Endodermal cell (in vitro differentiated cells): Measurements from ENCODE around the gene ZFAND3. TPM values are rescaled to one million over a fixed set of nuclear protein-coding genes. Genes with fewer than 3 reads are reported as not detected.

Experiments
- DNase-seq: peaks from one replicate; pipeline ENCODE4 v3.0.0-alpha.2; 2017
- H3K27ac ChIP-seq: 2 replicates; pipeline ENCODE4 v1.5.1; 2013; ENCODE audit warnings: mild to moderate bottlenecking, low read depth, low read length, moderate library complexity
- H3K27me3 ChIP-seq: 2 replicates; pipeline ENCODE4 v1.6.1; 2013; ENCODE audit warnings: mild to moderate bottlenecking, low read length, moderate library complexity; ENCODE audit not compliant: insufficient read depth, control insufficient read depth, poor library complexity, severe bottlenecking
- H3K36me3 ChIP-seq: 2 replicates; pipeline ENCODE4 v1.7.0; 2013; ENCODE audit warnings: mild to moderate bottlenecking, low read length, moderate library complexity; ENCODE audit not compliant: control insufficient read depth, insufficient read depth
- H3K4me1 ChIP-seq: one replicate; pipeline ENCODE4 v1.7.0; 2013; ENCODE audit warnings: low read length; ENCODE audit not compliant: control insufficient read depth, insufficient read depth
- H3K4me3 ChIP-seq: 2 replicates; pipeline ENCODE4 v1.5.1; 2013; ENCODE audit warnings: mild to moderate bottlenecking, low read length, moderate library complexity
- H3K9ac ChIP-seq: 2 replicates; pipeline ENCODE4 v1.6.1; 2013; ENCODE audit warnings: mild to moderate bottlenecking, low read length, moderate library complexity; ENCODE audit not compliant: poor library complexity, severe bottlenecking; ENCODE audit errors: extremely low read depth
- H3K9me3 ChIP-seq: 2 replicates; pipeline ENCODE4 v1.6.1; 2013; ENCODE audit warnings: mild to moderate bottlenecking, low read length, moderate library complexity; ENCODE audit not compliant: control insufficient read depth
- H3K27ac Mint-ChIP-seq: 2 replicates; pipeline ENCODE4 v1.8.0; 2020; ENCODE audit warnings: mixed read lengths
- H3K27me3 Mint-ChIP-seq: 2 replicates; pipeline ENCODE4 v1.8.0; 2021; ENCODE audit warnings: mild to moderate bottlenecking, mixed read lengths; ENCODE audit not compliant: insufficient read depth
- H3K36me3 Mint-ChIP-seq: 2 replicates; pipeline ENCODE4 v1.8.0; 2020; ENCODE audit warnings: low read depth, mixed read lengths
- H3K4me1 Mint-ChIP-seq: 2 replicates; pipeline ENCODE4 v1.8.0; 2020; ENCODE audit warnings: mixed read lengths
- H3K4me3 Mint-ChIP-seq: 2 replicates; pipeline ENCODE4 v1.8.0; 2020; ENCODE audit warnings: mild to moderate bottlenecking, moderate library complexity, mixed read lengths
- H3K9me3 Mint-ChIP-seq: 2 replicates; pipeline ENCODE4 v1.8.0; 2020; ENCODE audit warnings: mild to moderate bottlenecking, mixed read lengths
- CTCF ChIP-seq: fragments of 200-600 bp; sonication (generic); conservative IDR thresholded peaks from 2 replicates; pipeline ENCODE4 v1.5.0; 2021; ENCODE audit warnings: antibody characterized with exemption, mild to moderate bottlenecking
- WGBS, 2 experiments: methylation state at CpG; one replicate each; pipeline versions ENCODE4 v1.1.5 to v1.1.7; 2013; ENCODE audit warnings: missing lambda C conversion rate in 2 of 2, mixed read lengths in 1 of 2; ENCODE audit not compliant: insufficient coverage in 1 of 2, insufficient read length in 1 of 2; 5-methylcytosine and 5-hydroxymethylcytosine counted together
- total RNA-seq, 2 donors: library from RNA; stranded (reverse); fragmentation: NEBNext Ultra II Directional in 1 of 2; extraction: Animal tissue kit (Norgen Biotek cat#: 25700) in 1 of 2; gene quantifications; 2 replicates in 1 of 2; 3 replicates in 1 of 2; pipeline ENCODE4 v1.2.1, GENCODE V29; 2021

ZFAND3 gene
- total RNA-seq, 2 donors from 2014 or later, result 67.1 to 86.2 TPM

- Histone ChIP-seq H3K4me3 (no peak overlapping the region), H3K4me1 (no peaks in the 10 kb centered on the region), H3K36me3 (peaks cover 12% of the 10 kb centered on the region), H3K27ac (no peak overlapping the region), H3K27me3 (no peaks in the 10 kb centered on the region), H3K9ac (no peak overlapping the region), H3K9me3 (no peaks in the 10 kb centered on the region)
- 92 to 97% methylated on average over 3 of the region's 3 CpGs for WGBS, 2 experiments
- peaks cover 9% of the 10 kb centered on the region for H3K4me1 Mint-ChIP-seq
- H3K36me3 Mint-ChIP-seq, result peaks cover 3% of the 10 kb centered on the region
- H3K27ac Mint-ChIP-seq, result no peak overlapping the region
- no peak overlapping the region for H3K4me3 Mint-ChIP-seq
- H3K9me3 Mint-ChIP-seq, result no peaks in the 10 kb centered on the region
- no peaks in the 10 kb centered on the region for H3K27me3 Mint-ChIP-seq
- DNase-seq, result no peak
- no peak for TF ChIP-seq CTCF
Observed at GRCh38 chr6:37919417-37920157, 100.1 kb downstream of the ZFAND3 start.

- no peak for TF ChIP-seq CTCF
- Histone ChIP-seq H3K9me3 (no peaks in the 10 kb centered on the region), H3K9ac (no peak overlapping the region), H3K27ac (peak overlapping the region; percentile 69), H3K27me3 (no peaks in the 10 kb centered on the region), H3K4me1 (no peaks in the 10 kb centered on the region), H3K4me3 (no peak overlapping the region), H3K36me3 (peaks cover 12% of the 10 kb centered on the region)
- H3K27me3 Mint-ChIP-seq, result no peaks in the 10 kb centered on the region
- peaks cover 3% of the 10 kb centered on the region for H3K36me3 Mint-ChIP-seq
- no peak for DNase-seq
- no peaks in the 10 kb centered on the region for H3K9me3 Mint-ChIP-seq
- no peak overlapping the region for H3K4me3 Mint-ChIP-seq
- WGBS, 2 experiments, result 20 to 40% methylated on average over 1 to 2 of the region's 2 CpGs
- peaks cover 6% of the 10 kb centered on the region for H3K4me1 Mint-ChIP-seq
- H3K27ac Mint-ChIP-seq, result peak overlapping the region; percentile 67
Observed at GRCh38 chr6:37920667-37921066, 101.1 kb downstream of the ZFAND3 start.

DNA sequence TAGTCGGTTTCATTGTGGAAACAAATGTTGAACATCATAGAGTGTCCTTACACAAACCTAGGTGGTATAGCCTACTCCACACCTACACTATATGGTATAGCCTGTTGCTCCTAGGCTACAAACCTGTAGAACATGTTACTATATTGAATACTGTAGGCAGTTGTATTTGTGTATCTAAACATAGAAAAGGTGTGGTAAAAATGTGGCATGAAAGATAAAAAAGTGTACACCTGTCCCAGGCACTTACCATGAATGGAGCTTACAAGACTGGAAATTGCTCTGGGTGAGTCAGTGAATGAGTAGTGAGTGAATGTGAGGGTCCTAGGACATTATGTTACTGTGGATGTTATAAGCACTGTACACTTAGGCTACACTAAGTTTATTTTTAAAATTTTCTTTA lies 103.0 kb downstream of the ZFAND3 start:
- no peak overlapping the region for H3K9ac ChIP-seq
- Mint-ChIP-seq H3K27ac (no peak overlapping the region), H3K4me1 (peaks cover 15% of the 10 kb centered on the region), H3K9me3 (no peaks in the 10 kb centered on the region), H3K36me3 (no peaks in the 10 kb centered on the region), H3K4me3 (no peak overlapping the region), H3K27me3 (no peaks in the 10 kb centered on the region)
- H3K4me1 ChIP-seq, result no peaks in the 10 kb centered on the region
- H3K27ac ChIP-seq, result no peak overlapping the region
- no peak for DNase-seq
- WGBS, 2 experiments, result 100% methylated on average over 1 of the region's 1 CpG
- peaks cover under 1% of the 10 kb centered on the region for H3K36me3 ChIP-seq
- H3K9me3 ChIP-seq, result no peaks in the 10 kb centered on the region
- no peak overlapping the region for H3K4me3 ChIP-seq
- no peak for TF ChIP-seq CTCF
- H3K27me3 ChIP-seq, result no peaks in the 10 kb centered on the region
